ENCODE measurements around the gene CRADD. TPM values are rescaled to one million over a fixed set of nuclear protein-coding genes. Genes with fewer than 3 reads are reported as not detected.
A peak's percentile ranks its signal among the peaks of the same experiment; 100 is the strongest.

CRADD gene
- total RNA-seq, 1 donor from 2014 or later, result not detected

DNA sequence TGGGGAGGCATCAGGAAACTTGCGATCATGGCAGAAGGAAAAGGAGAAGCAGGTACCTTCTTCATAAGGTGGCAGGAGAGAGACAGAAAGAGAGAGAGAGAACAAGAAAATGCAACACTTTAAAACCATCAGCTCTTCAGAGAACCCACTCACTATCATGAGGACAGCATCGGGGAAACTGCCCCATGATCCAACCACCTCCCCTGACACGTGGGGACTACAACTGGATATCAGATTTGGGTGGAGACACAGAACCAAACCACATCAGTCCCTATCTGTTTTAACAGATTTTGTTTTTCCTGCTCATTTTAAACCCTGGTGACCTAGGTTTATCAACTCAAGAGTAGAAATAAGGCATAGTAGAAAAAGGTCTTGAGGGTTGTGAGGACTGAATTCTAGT is 261.1 kb downstream of the CRADD start:
- DNase-seq (ENCODE audit: low spot score in 2 of 2), result no peak
- intact Hi-C loops (cut with DNase I), result no loop called here
- no peak overlapping the region for H3K27ac ChIP-seq

DNA sequence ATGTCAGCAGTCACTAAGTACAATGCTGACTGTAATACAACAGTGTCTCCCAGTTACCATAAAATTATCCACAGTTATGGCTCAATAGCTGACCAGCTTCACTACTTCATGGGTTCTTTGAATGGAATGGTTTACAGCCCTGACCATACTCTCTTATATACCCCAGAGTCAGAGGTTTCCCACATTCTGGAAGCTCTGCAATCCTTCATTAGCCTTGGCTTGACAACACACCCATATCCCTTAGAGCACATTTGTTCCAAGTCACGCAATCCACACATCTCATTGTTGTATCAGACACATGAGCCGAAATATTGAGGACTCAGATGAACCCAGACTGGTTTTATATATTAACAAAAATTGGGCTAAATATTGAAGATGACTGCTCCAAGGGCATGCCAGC is 261.8 kb downstream of the CRADD start:
- no peaks in the 10 kb centered on the region for H3K36me3 ChIP-seq
- TF ChIP-seq, protein P1, sequence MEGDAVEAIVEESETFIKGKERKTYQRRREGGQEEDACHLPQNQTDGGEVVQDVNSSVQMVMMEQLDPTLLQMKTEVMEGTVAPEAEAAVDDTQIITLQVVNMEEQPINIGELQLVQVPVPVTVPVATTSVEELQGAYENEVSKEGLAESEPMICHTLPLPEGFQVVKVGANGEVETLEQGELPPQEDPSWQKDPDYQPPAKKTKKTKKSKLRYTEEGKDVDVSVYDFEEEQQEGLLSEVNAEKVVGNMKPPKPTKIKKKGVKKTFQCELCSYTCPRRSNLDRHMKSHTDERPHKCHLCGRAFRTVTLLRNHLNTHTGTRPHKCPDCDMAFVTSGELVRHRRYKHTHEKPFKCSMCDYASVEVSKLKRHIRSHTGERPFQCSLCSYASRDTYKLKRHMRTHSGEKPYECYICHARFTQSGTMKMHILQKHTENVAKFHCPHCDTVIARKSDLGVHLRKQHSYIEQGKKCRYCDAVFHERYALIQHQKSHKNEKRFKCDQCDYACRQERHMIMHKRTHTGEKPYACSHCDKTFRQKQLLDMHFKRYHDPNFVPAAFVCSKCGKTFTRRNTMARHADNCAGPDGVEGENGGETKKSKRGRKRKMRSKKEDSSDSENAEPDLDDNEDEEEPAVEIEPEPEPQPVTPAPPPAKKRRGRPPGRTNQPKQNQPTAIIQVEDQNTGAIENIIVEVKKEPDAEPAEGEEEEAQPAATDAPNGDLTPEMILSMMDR (IDR thresholded peaks at IDR 0.05), result no peak
- no peak overlapping the region for H3K4me3 ChIP-seq
- H3K27ac ChIP-seq, result no peak overlapping the region
- H3K9me3 ChIP-seq, result peaks cover 9 to 14% of the 10 kb centered on the region in 2 donors
- peaks cover 0 to 4% of the 10 kb centered on the region in 2 donors for H3K4me1 ChIP-seq
- no peaks in the 10 kb centered on the region for H3K27me3 ChIP-seq
- intact Hi-C loops (cut with DNase I), result no loop called here
- DNase-seq (ENCODE audit: low spot score in 2 of 2), result no peak

More for the DNA sequence above, 261.1 kb downstream of the CRADD start:
- H3K9me3 ChIP-seq, result peaks cover 9 to 14% of the 10 kb centered on the region in 2 donors
- no peak overlapping the region for H3K4me3 ChIP-seq
- H3K36me3 ChIP-seq, result no peaks in the 10 kb centered on the region
- H3K4me1 ChIP-seq, result peaks cover 0 to under 1% of the 10 kb centered on the region in 2 donors
- TF ChIP-seq, protein P1 (IDR thresholded peaks at IDR 0.05), result no peak
- no peaks in the 10 kb centered on the region for H3K27me3 ChIP-seq

DNA sequence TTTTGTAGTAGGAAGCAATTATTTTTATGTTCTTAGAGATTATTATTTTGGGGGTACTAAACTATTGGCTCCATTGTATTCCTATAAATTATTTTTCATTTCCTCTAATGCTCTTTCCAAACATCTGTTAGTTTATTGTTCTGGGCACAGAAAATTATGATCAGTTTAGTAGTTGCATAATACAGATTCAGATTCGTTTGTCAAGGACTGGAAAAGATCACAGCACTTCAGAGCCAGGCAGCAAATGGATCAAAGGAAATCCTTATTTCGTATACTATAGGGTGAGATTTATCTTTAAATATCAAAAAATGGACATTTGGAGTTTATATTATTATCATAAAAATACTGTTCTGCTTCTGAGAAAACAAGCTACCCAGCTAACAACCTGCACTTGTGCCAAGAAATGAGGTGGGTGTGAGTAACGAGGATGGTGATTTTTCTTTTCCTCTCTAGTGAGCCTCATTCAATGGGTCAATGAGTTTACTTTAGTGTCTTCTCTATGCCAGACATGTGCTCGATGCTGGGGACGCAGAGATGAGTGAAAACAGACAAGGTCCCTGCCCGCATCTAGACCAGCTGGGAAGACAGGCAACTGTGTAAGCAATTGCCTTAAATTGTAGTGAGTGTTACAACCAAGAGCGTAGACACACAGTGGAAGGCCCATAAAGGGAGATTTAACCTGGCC is 262.6 kb downstream of the CRADD start:
- intact Hi-C loops (cut with DNase I), result no loop called here
- H3K4me3 ChIP-seq, result no peak overlapping the region
- H3K36me3 ChIP-seq, result no peaks in the 10 kb centered on the region
- DNase-seq (ENCODE audit: low spot score in 2 of 2), result no peak
- H3K27ac ChIP-seq, result no peak overlapping the region
- TF ChIP-seq, protein P1 (IDR thresholded peaks at IDR 0.05), result no peak
- peaks cover 8 to 10% of the 10 kb centered on the region in 2 donors for H3K9me3 ChIP-seq
- peaks cover 0 to 4% of the 10 kb centered on the region in 2 donors for H3K4me1 ChIP-seq
- no peaks in the 10 kb centered on the region for H3K27me3 ChIP-seq

DNA sequence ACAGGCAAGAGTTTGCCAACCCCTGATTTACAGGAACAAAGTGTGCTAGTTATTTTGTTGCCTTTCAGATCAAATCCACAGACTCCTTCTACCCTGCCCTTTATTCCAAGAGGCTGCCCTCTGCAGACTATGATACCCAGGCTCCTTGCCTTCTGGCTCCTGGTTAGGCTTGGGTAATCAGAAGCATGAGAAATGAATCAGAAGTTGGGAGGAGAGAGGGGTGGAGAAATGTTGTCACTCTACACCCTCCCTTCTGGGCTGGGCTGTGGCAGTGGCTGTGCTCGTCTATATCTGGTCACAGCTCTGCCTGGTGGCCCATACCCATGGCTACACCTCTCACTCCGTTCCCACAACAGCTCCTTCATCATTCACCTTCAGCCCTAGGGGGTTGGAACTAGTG is 266.6 kb downstream of the CRADD start:
- Histone ChIP-seq H3K27ac (no peak overlapping the region), H3K9me3 (no peaks in the 10 kb centered on the region), H3K27me3 (no peaks in the 10 kb centered on the region), H3K36me3 (no peaks in the 10 kb centered on the region), H3K4me1 (peaks cover 0 to 4% of the 10 kb centered on the region in 2 donors), H3K4me3 (no peak overlapping the region)
- TF ChIP-seq, protein P1 (IDR thresholded peaks at IDR 0.05), result no peak
- peak in 1 of 2 donors; percentile 76 for DNase-seq (ENCODE audit: low spot score in 2 of 2)
- intact Hi-C loops (cut with DNase I), result loop anchor here (1.0 kb wide), 1 partner anchor 26 kb away; no protein-coding TSS in a partner anchor

DNA sequence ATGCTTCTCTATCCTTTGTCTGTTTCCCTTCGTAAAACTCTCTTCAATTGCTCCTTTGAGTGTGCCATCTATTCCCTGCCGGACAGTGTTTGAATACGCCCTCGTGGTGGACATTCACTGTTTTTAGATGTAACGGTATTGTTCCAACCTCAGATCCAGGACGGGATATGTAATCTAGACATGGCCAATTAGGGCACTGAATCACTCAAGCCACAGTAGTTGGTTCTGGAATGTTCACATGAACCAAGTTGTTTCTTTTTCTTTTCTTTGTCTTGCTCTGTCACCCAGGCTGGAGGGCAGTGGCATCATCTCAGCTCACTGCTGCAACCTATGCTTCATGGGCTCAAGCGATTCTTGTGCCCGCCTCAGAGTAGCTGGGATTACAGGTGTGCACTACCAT is 267.0 kb downstream of the CRADD start:
- H3K27ac ChIP-seq, result no peak overlapping the region
- H3K9me3 ChIP-seq, result no peaks in the 10 kb centered on the region
- TF ChIP-seq, protein P1 (IDR thresholded peaks at IDR 0.05), result no peak
- intact Hi-C loops (cut with DNase I), result loop anchor here (1.0 kb wide), 1 partner anchor 27 kb away; no protein-coding TSS in a partner anchor
- peaks cover 0 to 4% of the 10 kb centered on the region in 2 donors for H3K4me1 ChIP-seq
- no peak overlapping the region for H3K4me3 ChIP-seq
- H3K27me3 ChIP-seq, result no peaks in the 10 kb centered on the region
- no peaks in the 10 kb centered on the region for H3K36me3 ChIP-seq
- DNase-seq (ENCODE audit: low spot score in 2 of 2), result no peak

Other genes with a start within 250 kb of the CRADD start
- gene UBE2N, start 235.4 kb upstream of the CRADD start, total RNA-seq, result 19.4 TPM
- gene MRPL42, start 209.9 kb upstream of the CRADD start, total RNA-seq, result 8.4 TPM
- gene SOCS2, start 104.7 kb upstream of the CRADD start, total RNA-seq, result 95.8 TPM